Neutrophil (primary cell): ENCODE results near the gene ACTN2.

Experiments
- H3K27ac ChIP-seq: fragments of 200-600 bp; sonication (generic); 2 replicates; pipeline ENCODE4 v1.5.1; 2016; ENCODE audit warnings: mild to moderate bottlenecking, moderate library complexity
- H3K27me3 ChIP-seq: fragments of 200-600 bp; sonication (generic); 2 replicates; pipeline ENCODE4 v1.6.0; 2016; ENCODE audit warnings: mild to moderate bottlenecking
- H3K36me3 ChIP-seq: fragments of 200-600 bp; sonication (generic); 2 replicates; pipeline ENCODE4 v1.5.1; 2017
- H3K4me1 ChIP-seq, 2 experiments: fragments of 200-600 bp in 1 of 2; sonication (generic) in 1 of 2; 1 replicate in 1 of 2; 2 replicates in 1 of 2; pipeline versions ENCODE4 v1.5.1 to v1.6.1; 2013 to 2016; ENCODE audit warnings: low read depth in 1 of 2, low read length in 1 of 2, mild to moderate bottlenecking in 1 of 2, moderate library complexity in 1 of 2; ENCODE audit not compliant: control insufficient read depth in 1 of 2, insufficient read depth in 1 of 2
- H3K4me3 ChIP-seq, 2 experiments: fragments of 200-600 bp in 1 of 2; sonication (generic) in 1 of 2; 1 replicate in 1 of 2; 2 replicates in 1 of 2; pipeline ENCODE4 v1.5.1; 2013 to 2016; ENCODE audit warnings: low read depth in 1 of 2, low read length in 1 of 2, mild to moderate bottlenecking in 1 of 2, moderate library complexity in 1 of 2
- H3K9me3 ChIP-seq: fragments of 200-600 bp; sonication (generic); 2 replicates; pipeline ENCODE4 v1.5.1; 2016
- TF ChIP-seq, protein P1 (sequence below): fragments of 200-600 bp; sonication (generic); IDR thresholded peaks from 2 replicates; pipeline ENCODE4 v1.5.1; 2016; ENCODE audit warnings: antibody characterized with exemption

Gene ACTN2

DNA sequence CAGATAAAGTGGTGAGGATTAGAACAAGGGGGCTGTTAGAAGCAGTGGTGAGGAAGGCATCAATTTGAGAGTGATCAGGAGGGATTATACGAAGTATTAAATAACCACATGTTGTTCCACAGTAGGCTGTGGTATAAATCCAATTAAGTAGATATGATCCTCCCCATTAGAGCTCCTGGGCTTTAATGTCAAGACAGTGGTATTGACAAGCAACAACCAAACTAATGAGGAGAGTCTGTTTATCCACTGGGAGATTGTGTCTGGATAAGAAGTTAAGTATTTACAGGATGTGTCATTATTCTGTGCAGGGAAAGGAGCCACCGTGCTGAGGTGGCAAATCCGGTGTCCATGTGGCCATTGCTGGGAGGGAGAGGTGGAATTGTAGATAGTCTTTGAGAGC, 5.8 kb downstream of the ACTN2 start:
- Histone ChIP-seq H3K27me3 (peaks cover 78% of the 10 kb centered on the region), H3K36me3 (no peaks in the 10 kb centered on the region), H3K9me3 (no peaks in the 10 kb centered on the region), H3K27ac (no peak overlapping the region), H3K4me3 (no peak overlapping the region), H3K4me1 (no peaks in the 10 kb centered on the region)
- TF ChIP-seq, protein P1, sequence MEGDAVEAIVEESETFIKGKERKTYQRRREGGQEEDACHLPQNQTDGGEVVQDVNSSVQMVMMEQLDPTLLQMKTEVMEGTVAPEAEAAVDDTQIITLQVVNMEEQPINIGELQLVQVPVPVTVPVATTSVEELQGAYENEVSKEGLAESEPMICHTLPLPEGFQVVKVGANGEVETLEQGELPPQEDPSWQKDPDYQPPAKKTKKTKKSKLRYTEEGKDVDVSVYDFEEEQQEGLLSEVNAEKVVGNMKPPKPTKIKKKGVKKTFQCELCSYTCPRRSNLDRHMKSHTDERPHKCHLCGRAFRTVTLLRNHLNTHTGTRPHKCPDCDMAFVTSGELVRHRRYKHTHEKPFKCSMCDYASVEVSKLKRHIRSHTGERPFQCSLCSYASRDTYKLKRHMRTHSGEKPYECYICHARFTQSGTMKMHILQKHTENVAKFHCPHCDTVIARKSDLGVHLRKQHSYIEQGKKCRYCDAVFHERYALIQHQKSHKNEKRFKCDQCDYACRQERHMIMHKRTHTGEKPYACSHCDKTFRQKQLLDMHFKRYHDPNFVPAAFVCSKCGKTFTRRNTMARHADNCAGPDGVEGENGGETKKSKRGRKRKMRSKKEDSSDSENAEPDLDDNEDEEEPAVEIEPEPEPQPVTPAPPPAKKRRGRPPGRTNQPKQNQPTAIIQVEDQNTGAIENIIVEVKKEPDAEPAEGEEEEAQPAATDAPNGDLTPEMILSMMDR = no peak

DNA sequence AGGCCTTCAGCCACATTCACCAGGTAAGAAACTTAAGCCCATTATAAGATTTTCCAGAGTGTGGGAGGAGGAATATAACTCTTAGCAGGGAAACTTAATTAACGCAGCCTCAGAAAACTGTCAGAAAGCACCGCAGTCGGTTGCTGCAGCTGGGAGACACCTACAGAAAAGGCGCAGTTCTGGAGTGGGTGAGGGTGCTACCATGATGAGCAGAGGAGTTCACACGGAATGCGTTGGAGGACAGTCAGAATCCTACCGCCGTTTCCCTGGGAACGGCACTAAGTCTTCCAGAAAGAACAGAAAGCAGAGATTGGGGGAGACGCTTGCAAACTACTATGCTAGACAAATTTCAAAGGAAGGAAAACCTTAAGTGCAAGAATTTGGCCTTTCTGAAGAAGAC, 6.4 kb downstream of the ACTN2 start:
- H3K36me3 ChIP-seq = no peaks in the 10 kb centered on the region
- H3K27me3 ChIP-seq = peaks cover 74% of the 10 kb centered on the region
- H3K4me1 ChIP-seq = no peaks in the 10 kb centered on the region
- no peaks in the 10 kb centered on the region for H3K9me3 ChIP-seq
- TF ChIP-seq, protein P1 = no peak
- H3K27ac ChIP-seq = no peak overlapping the region
- H3K4me3 ChIP-seq = no peak overlapping the region

DNA sequence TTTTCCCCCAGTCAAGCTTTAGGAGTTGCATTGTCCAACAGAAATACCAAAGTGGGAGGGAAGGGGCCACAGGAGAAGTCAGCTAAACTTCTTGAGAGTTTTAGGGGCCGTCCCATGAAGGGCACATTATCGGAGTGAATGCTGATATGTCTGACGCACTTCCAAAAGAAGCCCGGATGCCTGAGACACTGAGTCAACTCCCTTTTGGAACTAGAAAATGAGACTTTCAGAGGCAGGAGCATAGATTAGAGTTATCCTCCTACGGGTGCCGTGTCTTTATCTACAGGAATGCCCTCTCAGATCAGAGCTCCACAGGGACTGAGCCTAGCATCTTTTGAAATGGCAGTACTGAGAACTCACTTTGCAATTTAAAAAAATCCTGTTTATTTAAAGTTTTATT, 13.1 kb downstream of the ACTN2 start:
- Histone ChIP-seq H3K4me3 (no peak overlapping the region), H3K4me1 (no peaks in the 10 kb centered on the region), H3K27ac (no peak overlapping the region), H3K9me3 (no peaks in the 10 kb centered on the region), H3K27me3 (peaks cover 60% of the 10 kb centered on the region), H3K36me3 (no peaks in the 10 kb centered on the region)
- TF ChIP-seq, protein P1 = no peak

DNA sequence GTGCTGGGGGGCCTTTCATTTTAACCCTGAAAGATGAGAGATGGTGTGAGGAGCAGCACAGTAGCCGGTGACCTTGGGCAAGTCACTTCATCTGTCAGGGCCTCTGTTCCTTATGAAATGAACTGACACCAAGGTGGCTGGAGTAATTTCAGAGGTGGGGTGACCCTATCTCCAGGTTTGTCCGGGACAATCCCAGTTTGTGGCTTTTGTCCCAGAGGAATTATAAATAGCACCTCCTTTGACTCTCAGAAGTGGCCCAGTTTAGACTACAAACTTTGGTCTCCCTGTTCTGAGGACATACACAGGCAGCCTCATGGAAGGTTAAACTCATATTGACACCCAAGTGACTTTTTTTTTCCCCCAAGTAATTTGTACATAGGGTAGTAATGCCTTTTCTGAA, 14.6 kb downstream of the ACTN2 start:
- no peak overlapping the region for H3K27ac ChIP-seq
- TF ChIP-seq, protein P1 = no peak
- H3K4me3 ChIP-seq = no peak overlapping the region
- H3K36me3 ChIP-seq = no peaks in the 10 kb centered on the region
- H3K4me1 ChIP-seq = no peaks in the 10 kb centered on the region
- peaks cover 60% of the 10 kb centered on the region for H3K27me3 ChIP-seq
- no peaks in the 10 kb centered on the region for H3K9me3 ChIP-seq

DNA sequence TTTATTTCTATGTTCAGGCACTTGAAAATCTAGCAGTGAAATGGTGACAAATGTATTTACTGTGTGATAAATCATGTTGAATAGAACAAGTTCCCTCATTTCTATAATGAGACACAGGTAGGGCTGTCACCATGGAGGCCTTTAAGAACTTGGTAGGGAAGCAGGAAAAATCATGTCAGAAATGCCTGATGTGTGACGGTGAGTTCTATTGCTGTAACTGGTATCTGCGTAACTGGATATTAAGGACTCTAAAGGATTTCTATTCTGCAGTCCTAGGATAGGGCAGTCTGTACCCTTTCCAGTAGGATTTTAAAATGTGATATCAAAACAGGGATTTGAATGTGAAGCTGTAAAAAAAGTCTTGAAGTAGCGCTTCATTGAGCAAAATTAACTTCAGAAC, 15.5 kb downstream of the ACTN2 start:
- Histone ChIP-seq H3K27me3 (peaks cover 57% of the 10 kb centered on the region), H3K9me3 (no peaks in the 10 kb centered on the region), H3K4me1 (no peaks in the 10 kb centered on the region), H3K4me3 (no peak overlapping the region), H3K36me3 (no peaks in the 10 kb centered on the region), H3K27ac (no peak overlapping the region)
- TF ChIP-seq, protein P1 = no peak
